Psoas muscle (tissue), 8 donors: ENCODE results near the gene ZBTB16. TPM values are rescaled to one million over a fixed set of nuclear protein-coding genes. Genes with fewer than 3 reads are reported as not detected.

ENCODE experiments used
- ATAC-seq, 4 donors: fragments of 200-7000 bp; cut with Tn5 transposase; one replicate each; pipeline ENCODE4 v1.9.1; 2020; ENCODE audit warnings: moderate library complexity in 3 of 4, mild to moderate bottlenecking in 2 of 4
- DNase-seq, 2 donors: peaks; one replicate each; pipeline ENCODE4 v3.0.0-alpha.2; 2020
- H3K27ac ChIP-seq: fragments of 200-600 bp; one replicate; pipeline ENCODE4 v1.8.0; 2022
- H3K27me3 ChIP-seq, 3 donors: fragments of 200-600 bp in 1 of 3; one replicate each; pipeline versions ENCODE4 v1.6.1 to v1.8.0; 2013 to 2022; ENCODE audit warnings: low read length in 2 of 3, mild to moderate bottlenecking in 2 of 3, moderate library complexity in 1 of 3; ENCODE audit not compliant: insufficient read depth in 3 of 3
- H3K36me3 ChIP-seq, 2 donors: fragments of 200-600 bp in 1 of 2; one replicate each; pipeline versions ENCODE4 v1.6.1 to v1.8.0; 2013 to 2022; ENCODE audit warnings: low read depth in 1 of 2, mild to moderate bottlenecking in 1 of 2, moderate library complexity in 1 of 2; ENCODE audit not compliant: insufficient read depth in 1 of 2
- H3K4me1 ChIP-seq: fragments of 200-600 bp; one replicate; pipeline ENCODE4 v1.8.0; 2022
- H3K4me3 ChIP-seq: fragments of 200-600 bp; one replicate; pipeline ENCODE4 v1.8.0; 2022; ENCODE audit warnings: mild to moderate bottlenecking
- H3K9me3 ChIP-seq: fragments of 200-600 bp; one replicate; pipeline ENCODE4 v1.8.0; 2022
- WGBS, 3 donors: extraction: QIAGEN DNeasy Blood & Tissue Kit; methylation state at CpG; one replicate each; pipeline versions ENCODE4 v1.1.6 to v1.1.7; 2013; 5-methylcytosine and 5-hydroxymethylcytosine counted together
- intact Hi-C, 2 donors: fragments of 100-400 bp; cut with DNase I; formaldehyde crosslinking; loops; one replicate each; pipeline versions ENCODE4 v1.11.0 to v1.14.2; 2022
- polyA plus RNA-seq, 3 donors: library from polyadenylated mRNA; stranded (reverse); fragments of 200-250 nt; gene quantifications; one replicate each; pipeline ENCODE4 v1.2.3, GENCODE V29; 2013
- total RNA-seq, 4 donors: library from RNA; stranded (reverse); fragmentation: NEBNext Ultra II Directional in 2 of 4; extraction: Animal tissue kit (Norgen Biotek cat#: 25700) in 2 of 4; gene quantifications; one replicate each; pipeline versions ENCODE4 v1.2.1 to v1.2.4, GENCODE V29; 2021 to 2023
- TF ChIP-seq, protein P1 (sequence below): fragments of 200-600 bp; IDR thresholded peaks from one replicate; pipeline ENCODE4 v1.8.0; 2022; ENCODE audit warnings: antibody characterized with exemption
- donor health status: healthy with polysubstance abuse.
- donor health status: DM: no; HTN: no; CAD: no; lungs with moderate emphysema.
- donor health status: Bipolar disorder and iron deficiency.
- donor health status: healthy.
- donor health status: DM: yes; HTN: yes; CAD: no.
- donor health status: DM: no; HTN: no; CAD: no.
- donor health status: DM: no; HTN: no; CAD: no.
- donor health status: DM: yes; HTN: yes; CAD: no.

ZBTB16 gene
- total and polyA plus RNA-seq, 7 donors, result 11.7 to 299 (median 89.8) TPM

DNA sequence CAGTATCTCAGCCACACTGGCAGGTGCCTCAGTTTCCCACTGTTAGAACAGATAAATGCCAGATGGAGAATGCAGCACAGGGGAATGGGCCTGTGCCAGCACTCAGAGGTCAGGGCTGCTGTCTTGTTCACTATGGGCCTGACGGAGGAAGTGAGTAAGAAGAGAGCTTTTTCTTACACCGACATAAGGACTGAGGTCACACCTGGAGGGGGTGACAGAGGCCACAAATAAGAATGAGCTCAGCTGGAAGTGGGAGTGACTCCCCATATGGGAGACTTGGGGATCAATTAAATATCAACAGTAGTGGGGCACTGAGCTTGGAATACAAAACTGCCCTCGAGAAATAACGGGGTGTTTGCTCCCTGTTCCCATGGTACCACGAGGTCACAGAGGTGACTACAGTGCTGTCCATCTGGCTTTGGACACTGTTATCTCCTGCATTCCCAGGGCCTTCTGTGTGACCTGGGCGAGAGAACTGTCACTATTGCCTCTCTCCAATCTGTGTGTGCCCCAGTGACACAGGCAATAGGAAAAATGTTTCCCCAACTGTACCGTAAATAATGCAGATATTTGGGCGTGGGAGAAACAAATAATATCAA, 142.6 kb downstream of the ZBTB16 start:
- Histone ChIP-seq H3K9me3 (no peaks in the 10 kb centered on the region), H3K4me3 (no peak overlapping the region), H3K36me3 (peaks cover 3 to 15% of the 10 kb centered on the region in 2 donors), H3K4me1 (peaks cover 81% of the 10 kb centered on the region), H3K27me3 (no peaks in the 10 kb centered on the region), H3K27ac (peak overlapping the region; percentile 91)
- intact Hi-C loops, result loop anchor here in 1 of 2 donors (10.0 kb wide), 1 partner anchor 53 kb away; no protein-coding TSS in a partner anchor
- peak in 1 of 4 donors; percentile 14 for ATAC-seq
- 42 to 52% (median 47%) methylated on average over 8 of the region's 8 CpGs for WGBS, 3 donors
- no peak for DNase-seq
- TF ChIP-seq, protein P1, sequence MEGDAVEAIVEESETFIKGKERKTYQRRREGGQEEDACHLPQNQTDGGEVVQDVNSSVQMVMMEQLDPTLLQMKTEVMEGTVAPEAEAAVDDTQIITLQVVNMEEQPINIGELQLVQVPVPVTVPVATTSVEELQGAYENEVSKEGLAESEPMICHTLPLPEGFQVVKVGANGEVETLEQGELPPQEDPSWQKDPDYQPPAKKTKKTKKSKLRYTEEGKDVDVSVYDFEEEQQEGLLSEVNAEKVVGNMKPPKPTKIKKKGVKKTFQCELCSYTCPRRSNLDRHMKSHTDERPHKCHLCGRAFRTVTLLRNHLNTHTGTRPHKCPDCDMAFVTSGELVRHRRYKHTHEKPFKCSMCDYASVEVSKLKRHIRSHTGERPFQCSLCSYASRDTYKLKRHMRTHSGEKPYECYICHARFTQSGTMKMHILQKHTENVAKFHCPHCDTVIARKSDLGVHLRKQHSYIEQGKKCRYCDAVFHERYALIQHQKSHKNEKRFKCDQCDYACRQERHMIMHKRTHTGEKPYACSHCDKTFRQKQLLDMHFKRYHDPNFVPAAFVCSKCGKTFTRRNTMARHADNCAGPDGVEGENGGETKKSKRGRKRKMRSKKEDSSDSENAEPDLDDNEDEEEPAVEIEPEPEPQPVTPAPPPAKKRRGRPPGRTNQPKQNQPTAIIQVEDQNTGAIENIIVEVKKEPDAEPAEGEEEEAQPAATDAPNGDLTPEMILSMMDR, result no peak

DNA sequence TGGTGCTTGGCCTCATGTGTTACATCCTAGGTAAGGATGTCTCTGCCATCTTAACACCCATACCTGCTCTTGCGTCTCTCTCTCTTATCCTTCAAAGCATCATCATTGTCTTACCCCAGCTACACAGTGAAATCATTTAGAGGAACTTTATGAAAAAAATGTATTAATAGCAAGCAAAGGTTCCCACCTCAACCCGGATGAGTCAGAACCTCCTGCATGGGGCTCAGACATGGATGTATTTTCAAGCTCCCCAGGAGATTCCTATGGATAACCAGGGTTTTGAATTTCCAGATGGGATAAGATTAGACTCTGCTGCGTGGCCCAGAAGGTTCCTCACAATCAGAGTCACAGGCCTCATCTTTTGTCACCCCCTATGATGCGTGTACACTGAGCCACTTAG, 147.6 kb downstream of the ZBTB16 start:
- WGBS, 3 donors, result 59 to 66% (median 59%) methylated on average over 4 of the region's 4 CpGs
- Histone ChIP-seq H3K36me3 (peaks cover 3 to 41% of the 10 kb centered on the region in 2 donors), H3K4me1 (peaks cover 70% of the 10 kb centered on the region), H3K27me3 (no peaks in the 10 kb centered on the region), H3K4me3 (no peak overlapping the region), H3K9me3 (no peaks in the 10 kb centered on the region), H3K27ac (peak overlapping the region; percentile 91)
- DNase-seq, result no peak
- intact Hi-C loops, result loop anchor here (5.0 to 10.0 kb wide), 2 partner anchors 35 to 48 kb away; no protein-coding TSS in a partner anchor
- TF ChIP-seq, protein P1, result no peak
- ATAC-seq, result peak in 3 of 4 donors; percentile 41 to 58 (median 42)

DNA sequence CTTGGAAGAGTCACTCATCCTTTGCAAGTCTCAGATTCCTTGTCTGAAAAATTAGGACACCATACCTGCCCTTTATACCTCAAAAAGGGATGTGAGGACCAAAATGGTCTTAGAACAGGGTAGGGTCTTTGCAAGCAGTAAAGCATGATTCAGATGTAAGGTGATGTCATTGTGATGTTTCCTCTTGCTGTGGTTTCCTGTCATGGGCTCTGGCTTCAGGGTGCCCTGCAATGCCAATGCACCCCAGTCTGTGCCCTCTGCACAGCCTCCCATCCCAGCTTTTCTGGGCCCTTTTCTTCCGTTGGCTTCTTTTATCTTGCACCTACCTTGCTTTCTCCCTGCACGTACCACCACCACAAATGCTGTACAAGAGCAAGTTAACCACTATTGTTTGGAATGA, 148.9 kb downstream of the ZBTB16 start:
- Histone ChIP-seq H3K4me3 (no peak overlapping the region), H3K27me3 (no peaks in the 10 kb centered on the region), H3K9me3 (no peaks in the 10 kb centered on the region), H3K4me1 (peaks cover 71% of the 10 kb centered on the region), H3K27ac (peak overlapping the region; percentile 50), H3K36me3 (peaks cover 3 to 45% of the 10 kb centered on the region in 2 donors)
- WGBS, 3 donors, result 87 to 92% (median 92%) methylated on average over 2 of the region's 2 CpGs
- DNase-seq (no peak), ATAC-seq (no peak)
- intact Hi-C loops, result loop anchor here (5.0 to 10.0 kb wide), 2 partner anchors 34 to 46 kb away; no protein-coding TSS in a partner anchor
- TF ChIP-seq, protein P1, result no peak

DNA sequence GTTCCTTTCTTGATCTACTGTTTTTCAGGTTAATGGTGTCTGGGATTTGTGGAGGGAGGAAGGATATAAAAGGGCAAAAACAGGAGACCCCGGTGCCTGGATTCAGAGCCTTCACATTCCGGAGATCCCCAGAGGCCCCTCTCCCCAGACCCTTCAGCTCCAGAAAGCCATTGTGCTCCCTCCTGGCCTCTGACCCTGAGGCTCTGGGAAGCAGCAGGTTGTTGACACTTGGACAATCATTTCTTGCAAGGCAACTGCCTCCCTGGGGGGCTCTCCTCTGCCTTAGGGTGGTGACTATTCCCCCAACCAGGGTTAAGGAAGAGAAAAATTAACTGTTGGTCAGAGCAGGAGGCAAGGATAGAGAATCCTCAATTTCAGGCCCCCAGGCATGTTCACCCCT, 149.8 kb downstream of the ZBTB16 start:
- Histone ChIP-seq H3K9me3 (no peaks in the 10 kb centered on the region), H3K27me3 (no peaks in the 10 kb centered on the region), H3K4me1 (peaks cover 78% of the 10 kb centered on the region), H3K27ac (peak overlapping the region; percentile 50), H3K36me3 (peaks cover 0 to 43% of the 10 kb centered on the region in 2 donors), H3K4me3 (no peak overlapping the region)
- DNase-seq (no peak), ATAC-seq (no peak)
- TF ChIP-seq, protein P1, result no peak
- 61 to 73% (median 68%) methylated on average over 2 of the region's 2 CpGs for WGBS, 3 donors
- intact Hi-C loops, result loop anchor here (5.0 to 10.0 kb wide), 2 partner anchors 33 to 45 kb away; no protein-coding TSS in a partner anchor
